ENCODE measurements around the gene STON2.
"Not testable (repeated sequence)": the region's sequence is repeated elsewhere in the genome, so short reads cannot be mapped to it uniquely, and the experiment has no call there.

The STON2 gene

GRCh38 chr14:81380009-81380408, 20.1 kb downstream of the STON2 start:
- DNase-seq (ENCODE audit: low read depth) = not testable (repeated sequence)

GRCh38 chr14:81371802-81372201, 28.3 kb downstream of the STON2 start:
- no peak for DNase-seq (ENCODE audit: low read depth)

- no peak for DNase-seq (ENCODE audit: low read depth)
These were observed 32.6 kb downstream of the STON2 start for GRCh38 chr14:81367563-81367962.

GRCh38 chr14:81366884-81367283, 33.2 kb downstream of the STON2 start:
- no peak for DNase-seq (ENCODE audit: low read depth)

GRCh38 chr14:81366214-81366613, 33.9 kb downstream of the STON2 start:
- peak; percentile 15 for DNase-seq (ENCODE audit: low read depth)

- DNase-seq (ENCODE audit: low read depth) = peak; percentile 71
These were observed 36.3 kb downstream of the STON2 start for GRCh38 chr14:81363746-81364378.

GRCh38 chr14:81353691-81354323, 46.3 kb downstream of the STON2 start:
- DNase-seq (ENCODE audit: low read depth) = no peak

- DNase-seq (ENCODE audit: low read depth) = no peak
These were observed 47.7 kb downstream of the STON2 start for GRCh38 chr14:81352413-81352812.

GRCh38 chr14:81351205-81351604, 48.9 kb downstream of the STON2 start:
- DNase-seq (ENCODE audit: low read depth) = no peak

GRCh38 chr14:81350344-81351130, 49.6 kb downstream of the STON2 start:
- no peak for DNase-seq (ENCODE audit: low read depth)

- no peak for DNase-seq (ENCODE audit: low read depth)
These were observed 52.1 kb downstream of the STON2 start for GRCh38 chr14:81348061-81348460.

GRCh38 chr14:81345781-81346180, 54.3 kb downstream of the STON2 start:
- DNase-seq (ENCODE audit: low read depth) = no peak

GRCh38 chr14:81344481-81345160, 55.5 kb downstream of the STON2 start:
- no peak for DNase-seq (ENCODE audit: low read depth)

GRCh38 chr14:81343701-81344100, 56.4 kb downstream of the STON2 start:
- no peak for DNase-seq (ENCODE audit: low read depth)

- peak; percentile 6 for DNase-seq (ENCODE audit: low read depth)
These were observed 57.1 kb downstream of the STON2 start for GRCh38 chr14:81342850-81343580.

GRCh38 chr14:81341781-81342180, 58.3 kb downstream of the STON2 start:
- no peak for DNase-seq (ENCODE audit: low read depth)

- DNase-seq (ENCODE audit: low read depth) = no peak
These were observed 58.8 kb downstream of the STON2 start for GRCh38 chr14:81341370-81341769.

- no peak for DNase-seq (ENCODE audit: low read depth)
These were observed 59.9 kb downstream of the STON2 start for GRCh38 chr14:81340201-81340600.

GRCh38 chr14:81337073-81337472, 63.1 kb downstream of the STON2 start:
- DNase-seq (ENCODE audit: low read depth) = no peak

GRCh38 chr14:81336009-81336408, 64.1 kb downstream of the STON2 start:
- no peak for DNase-seq (ENCODE audit: low read depth)

- DNase-seq (ENCODE audit: low read depth) = no peak
These were observed 67.4 kb downstream of the STON2 start for GRCh38 chr14:81332725-81333124.
